Measurements from ENCODE around the gene SEC14L6. TPM values are rescaled to one million over a fixed set of nuclear protein-coding genes. Genes with fewer than 3 reads are reported as not detected.

The SEC14L6 gene
- total RNA-seq, 1 donor from 2014 or later = 0.57 TPM

DNA sequence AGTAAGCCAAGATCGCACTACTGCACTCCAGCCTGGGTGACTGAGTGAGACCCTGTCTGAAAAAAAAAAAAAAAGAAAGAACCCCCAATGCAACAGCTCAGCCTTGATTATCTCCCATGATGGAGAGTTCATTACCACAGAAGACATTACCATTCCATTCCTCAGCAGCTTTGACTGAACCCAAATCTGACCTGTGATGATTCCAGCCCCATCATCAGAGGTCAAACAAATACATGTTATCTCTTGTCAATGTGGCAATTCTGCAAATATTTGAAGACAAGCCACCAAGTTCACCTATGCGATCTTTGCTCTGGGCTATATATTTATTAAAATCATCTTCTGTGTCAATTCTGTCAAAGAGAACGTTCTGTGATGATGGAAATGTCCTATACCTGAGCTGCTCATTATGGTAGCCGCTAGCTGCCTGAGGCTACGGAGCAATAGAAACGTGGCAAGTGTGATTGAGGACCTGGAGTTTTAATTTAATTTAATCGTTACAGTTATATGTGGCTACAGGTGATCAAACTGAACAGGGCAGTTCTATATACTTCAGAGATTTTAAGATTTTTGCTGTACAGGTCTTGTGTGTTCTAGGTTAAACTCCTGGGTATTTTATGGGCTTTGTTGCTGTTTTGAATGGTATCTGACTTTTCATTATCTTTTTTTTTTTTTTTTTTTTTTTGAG lies 48.9 kb downstream of the SEC14L6 start:
- DNase-seq (ENCODE audit: low spot score) = no peak

DNA sequence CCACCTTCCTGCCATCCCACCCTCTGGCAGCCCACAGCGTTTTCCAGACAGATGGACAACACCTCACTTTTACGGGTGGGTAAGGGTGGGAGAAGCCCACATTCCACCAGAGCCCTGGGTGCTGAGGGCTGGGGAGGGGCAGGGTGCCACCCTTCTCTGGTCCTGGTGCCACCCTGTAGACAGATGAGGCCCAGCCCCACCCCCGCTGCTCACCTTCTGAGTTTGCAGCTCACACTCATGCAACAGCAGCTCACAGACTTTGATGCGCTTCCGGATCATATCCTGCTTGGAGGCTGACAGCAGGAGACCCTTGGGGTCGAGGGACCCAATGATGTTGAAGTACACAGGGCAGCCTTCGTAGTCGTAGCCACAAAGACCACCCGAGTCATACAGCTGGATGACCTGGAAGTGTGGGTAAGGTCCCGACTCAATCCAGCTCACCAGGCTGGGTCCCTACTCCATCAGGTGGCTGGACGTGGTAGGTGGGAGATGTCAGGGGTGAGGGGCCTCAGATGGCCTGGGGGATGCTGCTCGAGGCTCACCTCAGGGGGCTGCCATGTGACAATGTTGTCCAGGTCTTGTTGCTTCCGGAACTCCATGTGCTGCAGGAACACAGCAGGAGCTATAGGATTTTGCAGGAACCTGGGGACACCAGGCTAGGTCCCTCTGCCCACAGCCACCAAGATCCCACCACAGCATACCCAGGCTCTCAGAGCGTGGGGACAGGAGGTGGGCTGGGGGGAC lies 51.3 kb downstream of the SEC14L6 start:
- no peak for DNase-seq (ENCODE audit: low spot score)

DNA sequence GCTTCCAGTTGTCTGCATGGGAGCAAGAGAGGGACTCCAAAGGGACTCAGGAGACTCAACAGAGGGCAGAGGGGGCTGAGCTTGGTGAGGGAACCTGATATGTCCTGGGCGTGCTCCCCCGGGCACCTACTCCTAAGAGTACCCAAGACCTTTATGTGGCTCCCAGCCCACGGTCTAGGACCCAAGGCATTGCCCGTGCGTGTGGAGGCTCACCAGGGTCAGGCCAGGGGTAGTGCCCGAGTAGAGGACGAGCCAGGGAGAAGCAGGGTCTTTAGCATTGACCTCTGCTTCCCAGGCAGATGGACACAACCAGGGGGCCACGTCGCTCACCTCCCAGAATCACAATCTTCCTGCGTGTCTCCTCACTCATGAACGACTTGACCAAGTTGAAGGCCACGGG lies 54.4 kb downstream of the SEC14L6 start:
- no peak for DNase-seq (ENCODE audit: low spot score)

DNA sequence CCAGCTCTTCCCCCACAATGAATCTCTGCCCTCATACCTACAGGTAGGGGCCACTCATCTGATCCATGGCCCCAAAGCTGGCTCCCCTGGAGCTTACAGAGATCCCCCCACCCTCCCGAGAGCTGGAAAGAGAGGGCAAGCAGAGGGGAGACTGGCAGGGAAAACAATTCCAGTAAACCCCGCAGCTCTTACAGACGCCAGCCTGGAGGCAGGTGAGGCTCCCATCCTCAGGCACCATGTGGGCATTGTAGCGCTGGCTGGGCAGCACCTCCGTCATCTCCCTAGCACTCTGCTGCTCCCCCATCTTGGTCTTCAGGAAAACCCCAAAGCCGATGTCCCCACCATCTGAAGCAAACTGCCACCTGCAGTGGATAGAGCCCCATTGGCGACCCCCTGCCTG lies 55.2 kb downstream of the SEC14L6 start:
- DNase-seq (ENCODE audit: low spot score) = no peak

DNA sequence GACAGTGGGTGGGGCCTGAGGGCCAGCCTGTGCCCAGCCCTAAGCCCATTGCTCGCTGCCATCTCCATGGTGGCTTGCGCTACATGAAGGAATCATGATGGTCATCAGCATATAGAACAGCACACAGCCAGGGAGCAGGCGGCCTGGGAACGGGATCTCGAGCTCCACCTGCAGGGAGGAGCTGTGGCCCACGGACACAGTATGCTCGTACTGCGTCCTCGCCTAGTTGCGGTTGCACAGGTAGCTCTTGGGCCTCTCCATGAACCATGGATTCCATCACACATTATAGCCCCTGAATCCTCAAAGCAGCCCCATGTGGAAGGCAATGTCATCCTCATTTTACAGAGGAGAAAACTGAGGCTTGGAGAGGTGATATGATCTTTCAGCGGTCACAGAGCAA lies 56.1 kb downstream of the SEC14L6 start:
- no peak for DNase-seq (ENCODE audit: low spot score)

DNA sequence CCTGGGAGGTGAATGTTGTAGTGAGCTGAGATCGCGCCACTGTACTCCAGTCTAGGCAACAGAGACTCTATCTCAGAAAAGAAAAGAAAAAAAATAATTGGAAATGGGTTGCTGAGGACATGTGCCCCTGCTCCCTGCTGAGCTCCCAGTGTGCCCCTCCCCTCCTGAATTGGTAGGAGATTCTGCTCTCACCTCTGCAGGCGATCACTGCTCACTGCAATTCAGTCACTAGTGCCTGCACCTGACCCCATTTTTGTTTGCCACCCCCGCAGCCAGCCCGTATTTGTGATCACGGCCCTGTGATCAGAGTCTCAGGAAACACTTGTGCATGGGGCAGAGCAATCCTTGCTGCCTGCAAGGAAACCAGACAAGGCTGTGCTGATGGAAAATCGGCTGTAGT lies 58.4 kb downstream of the SEC14L6 start:
- DNase-seq (ENCODE audit: low spot score) = no peak

DNA sequence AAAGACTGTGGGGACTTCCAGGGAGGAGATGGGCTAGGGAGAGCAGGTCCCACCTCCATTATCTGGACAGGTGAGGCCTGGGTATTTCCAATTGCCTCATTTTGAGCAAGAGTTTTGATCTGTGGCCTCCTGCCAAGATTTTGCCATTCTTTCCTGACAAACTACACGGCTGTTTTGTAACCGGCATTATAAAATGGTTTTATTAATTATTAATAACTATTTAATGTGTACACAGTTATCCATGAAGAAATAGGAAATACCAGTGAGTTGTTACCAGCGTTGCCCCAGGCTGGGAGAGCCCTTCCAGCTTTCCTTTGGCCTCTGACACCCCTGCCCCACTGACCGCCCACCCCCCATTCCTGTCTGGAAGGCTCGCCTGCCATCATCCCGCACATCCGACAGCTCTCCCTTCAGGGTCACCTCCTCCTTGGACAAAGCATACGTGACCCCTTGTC lies 59.9 kb downstream of the SEC14L6 start:
- no peak for DNase-seq (ENCODE audit: low spot score)

DNA sequence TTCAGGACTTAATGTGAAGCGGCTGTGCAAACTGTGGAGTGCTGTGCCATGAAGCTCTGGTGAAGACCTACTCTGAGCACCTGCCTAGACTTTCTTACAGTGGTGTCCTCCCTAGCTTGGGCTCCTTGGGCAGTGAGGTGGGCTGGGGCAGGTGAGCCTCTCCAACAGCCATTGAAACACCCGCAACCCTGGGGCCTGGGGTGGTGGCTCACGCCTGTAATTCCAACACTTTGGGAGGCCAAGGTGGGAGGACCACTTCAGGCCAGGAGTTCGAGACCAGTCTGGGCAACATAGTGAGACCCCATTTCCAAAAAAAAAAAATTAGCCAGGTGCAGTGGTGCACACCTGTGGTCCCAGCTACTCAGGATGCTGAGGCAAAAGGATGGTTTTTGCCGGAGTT lies 60.4 kb downstream of the SEC14L6 start:
- DNase-seq (ENCODE audit: low spot score) = no peak

DNA sequence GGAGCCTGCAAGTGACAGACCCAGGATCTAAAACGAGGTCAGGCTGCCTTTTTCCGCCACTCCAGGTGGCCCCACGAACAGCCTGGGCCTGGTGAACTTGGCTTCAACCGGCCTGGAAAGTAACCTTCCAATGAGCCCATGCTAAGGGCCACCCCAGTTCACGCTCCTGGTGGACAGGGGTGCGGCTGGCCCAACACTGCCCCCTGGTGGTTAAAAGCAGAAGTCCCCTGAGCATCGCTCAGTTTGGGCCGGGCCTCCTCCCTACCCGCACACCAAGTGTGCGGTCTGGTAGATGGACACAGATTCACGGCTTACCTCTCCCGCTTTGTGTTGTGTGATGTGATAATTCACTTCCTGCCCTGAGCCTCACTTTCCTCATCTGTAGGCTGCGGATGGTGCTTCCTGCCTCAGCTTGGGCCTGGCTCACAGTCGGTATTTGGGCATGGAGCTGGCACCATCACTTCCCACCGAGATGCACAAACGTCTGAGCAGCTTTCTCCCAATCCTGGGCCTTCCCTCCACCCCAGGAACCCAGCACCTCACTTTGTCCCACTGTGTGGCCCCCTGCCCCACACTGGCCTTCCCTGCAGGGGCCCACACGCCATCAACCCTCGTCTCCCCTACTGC lies 61.1 kb downstream of the SEC14L6 start:
- DNase-seq (ENCODE audit: low spot score) = peak; percentile 72

DNA sequence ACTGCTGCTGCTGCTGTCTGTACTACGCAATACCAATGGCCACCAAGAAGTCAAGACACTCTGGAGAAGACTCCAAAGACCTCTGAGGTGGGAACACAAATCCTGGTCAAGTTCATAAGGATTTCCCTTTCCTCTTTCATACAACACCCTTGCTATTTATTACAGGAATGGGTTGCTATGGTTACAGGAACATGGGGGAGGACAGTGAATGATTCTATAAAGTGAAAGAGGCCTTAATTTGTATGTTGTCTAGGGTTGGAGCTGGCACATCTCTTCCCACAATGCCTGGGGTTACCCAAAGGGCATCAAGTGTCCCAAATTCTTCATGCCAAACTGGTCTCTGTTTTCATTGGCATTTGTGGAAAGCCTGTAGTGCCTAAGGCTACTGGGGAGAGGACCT lies 63.4 kb downstream of the SEC14L6 start:
- DNase-seq (ENCODE audit: low spot score) = no peak

DNA sequence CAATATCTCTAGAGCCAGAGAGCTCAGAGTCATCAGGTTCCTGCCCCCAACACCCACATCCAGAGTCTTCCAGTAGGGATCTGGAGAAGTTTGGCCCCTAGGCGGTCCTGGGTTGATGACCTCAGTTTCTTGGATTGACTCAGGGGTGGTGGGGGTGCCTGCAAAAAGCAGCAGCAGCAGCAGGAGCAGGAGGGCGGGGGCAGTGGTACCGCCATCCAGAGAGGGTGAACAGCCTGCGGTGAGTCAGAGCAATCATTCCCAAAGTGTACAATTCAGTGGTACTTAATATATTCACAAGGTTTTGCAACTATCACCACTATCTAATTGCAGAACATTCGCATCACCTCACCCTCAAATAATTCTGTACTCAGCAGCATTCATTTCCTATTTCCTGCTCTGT lies 64.8 kb downstream of the SEC14L6 start:
- no peak for DNase-seq (ENCODE audit: low spot score)

DNA sequence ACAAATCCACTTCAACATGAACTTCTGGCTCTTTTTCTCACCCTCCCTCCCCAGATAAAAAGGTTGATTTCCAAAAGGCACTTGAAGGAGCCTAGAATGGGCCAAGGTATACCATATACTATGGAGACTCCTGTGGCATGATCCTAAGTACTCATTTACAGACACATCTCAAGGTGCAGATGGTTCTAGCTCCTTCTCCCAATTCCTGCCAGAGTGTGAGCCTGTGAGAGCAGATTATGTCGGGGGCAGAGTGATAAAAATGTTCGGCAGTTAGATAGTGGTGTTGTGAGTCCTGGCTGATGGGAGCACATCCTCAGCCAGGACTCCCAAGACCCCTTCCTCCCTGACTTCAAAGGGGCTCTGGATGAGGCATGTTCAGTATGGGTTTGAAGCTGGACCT lies 66.6 kb downstream of the SEC14L6 start:
- no peak for DNase-seq (ENCODE audit: low spot score)

DNA sequence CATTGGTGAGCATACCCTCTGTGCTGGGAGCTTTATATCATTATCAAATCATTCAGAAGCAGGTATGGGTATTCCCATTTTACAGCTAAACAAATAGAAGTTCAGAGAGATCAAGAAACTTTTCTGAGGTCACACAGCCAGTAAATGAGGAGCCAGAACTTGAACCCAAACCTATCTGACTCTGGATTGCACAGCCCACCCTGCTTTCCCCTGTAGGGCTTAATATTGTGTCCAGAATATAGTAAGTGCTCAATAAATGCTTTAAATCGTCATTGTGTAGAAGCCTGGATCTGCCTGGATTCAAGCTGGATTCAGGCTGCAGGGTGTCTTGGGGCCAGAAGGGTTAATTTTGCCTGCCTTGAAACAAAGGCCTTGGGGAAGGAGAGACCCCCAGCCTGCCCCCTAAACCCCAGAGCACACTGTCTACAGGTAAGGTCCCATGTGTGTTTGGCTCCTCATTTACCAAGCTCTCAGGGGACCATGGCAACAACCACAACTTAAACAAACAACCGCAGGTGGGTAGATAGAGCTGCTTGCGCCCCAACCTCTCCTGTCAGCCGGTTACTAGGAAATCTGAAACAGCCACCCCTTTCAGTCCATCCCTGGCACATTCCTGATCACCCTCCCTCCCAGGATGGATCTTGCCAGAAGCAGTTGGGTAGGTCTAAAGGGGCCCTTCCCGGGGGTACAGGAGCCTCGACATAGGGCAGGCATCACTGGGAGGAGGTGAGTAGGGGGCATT lies 71.7 kb downstream of the SEC14L6 start:
- DNase-seq (ENCODE audit: low spot score) = no peak

DNA sequence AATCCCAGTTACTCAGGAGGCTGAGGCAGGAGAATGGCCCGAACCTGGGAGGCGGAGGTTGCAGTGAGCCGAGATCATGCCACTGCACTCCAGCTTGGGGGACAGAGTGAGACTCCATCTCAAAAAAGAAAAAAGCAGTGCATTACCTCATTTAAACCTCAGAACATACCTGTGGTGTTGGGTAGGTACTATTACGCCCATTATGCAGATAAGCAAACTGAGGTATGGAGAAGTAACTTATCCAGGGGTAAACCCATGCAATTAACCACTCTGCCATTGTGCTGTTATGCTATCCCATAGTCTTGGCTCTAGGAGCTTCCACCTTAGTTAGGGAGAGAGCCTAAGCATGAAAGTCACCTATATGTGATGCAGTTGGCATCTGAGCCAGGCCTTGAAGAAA lies 72.4 kb downstream of the SEC14L6 start:
- no peak for DNase-seq (ENCODE audit: low spot score)

DNA sequence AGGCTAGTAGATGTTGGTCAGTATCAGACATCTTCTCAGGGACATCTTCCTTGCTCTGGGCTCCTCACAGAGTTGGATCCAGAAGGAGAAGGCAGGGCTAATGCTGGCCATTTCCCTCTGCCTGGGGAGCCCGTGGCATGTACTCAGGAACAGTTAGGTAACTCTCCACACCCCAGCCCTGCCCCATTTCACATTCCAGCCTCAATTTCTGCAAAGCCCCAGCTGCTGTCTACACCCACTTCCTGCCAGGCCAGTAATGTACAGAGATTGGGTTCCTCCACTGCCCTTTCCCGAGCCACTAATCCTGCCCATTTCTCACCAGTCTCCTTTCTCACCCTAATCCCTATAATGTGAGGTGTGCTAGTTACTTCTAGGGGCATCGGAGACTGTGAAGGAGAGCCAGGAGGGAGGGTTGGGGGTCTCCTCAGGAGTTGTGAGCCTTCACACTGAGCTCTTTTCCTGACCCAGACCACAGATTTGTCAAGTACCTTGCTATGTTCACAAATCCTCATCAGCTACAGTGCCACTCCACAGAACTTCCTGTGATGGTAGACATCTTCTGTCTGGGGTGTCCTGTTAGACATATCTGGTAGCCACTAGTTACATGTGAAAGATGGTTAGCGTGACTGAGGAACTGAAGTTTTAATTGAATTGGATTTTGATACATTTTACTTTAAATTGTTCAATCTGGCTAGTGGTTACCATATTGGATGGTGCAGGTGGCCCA lies 73.4 kb downstream of the SEC14L6 start:
- no peak for DNase-seq (ENCODE audit: low spot score)

Other genes starting within 250 kb of the SEC14L6 start
- 40.0 TPM for gene TBC1D10A, start 219.8 kb downstream of the SEC14L6 start, total RNA-seq
- gene SF3A1, start 189.8 kb downstream of the SEC14L6 start, total RNA-seq = 193 TPM
- gene CCDC157, start 189.7 kb downstream of the SEC14L6 start, total RNA-seq = 3.3 TPM
- 17.5 TPM for gene RNF215, start 159.3 kb downstream of the SEC14L6 start, total RNA-seq
- 5.8 TPM for gene SEC14L2, start 149.7 kb downstream of the SEC14L6 start, total RNA-seq
- gene MTFP1, start 121.0 kb downstream of the SEC14L6 start, total RNA-seq = 9.1 TPM
- not detected for gene SEC14L3, start 74.7 kb downstream of the SEC14L6 start, total RNA-seq
- 0.39 TPM for gene SEC14L4, start 41.0 kb downstream of the SEC14L6 start, total RNA-seq
- gene GAL3ST1, start 27.9 kb upstream of the SEC14L6 start, total RNA-seq = 0.73 TPM
- gene PES1, start 45.2 kb upstream of the SEC14L6 start, total RNA-seq = 82.9 TPM
- gene TCN2, start 60.4 kb upstream of the SEC14L6 start, total RNA-seq = 24.2 TPM
- gene SLC35E4, start 89.0 kb upstream of the SEC14L6 start, total RNA-seq = 3.9 TPM
- 9.5 TPM for gene DUSP18, start 121.1 kb upstream of the SEC14L6 start, total RNA-seq
- gene OSBP2, start 148.1 kb upstream of the SEC14L6 start, total RNA-seq = 4.3 TPM

All from ureter (tissue), 1 donor.